Skeletal muscle satellite cell (primary cell): ENCODE results near the gene FOXR2. TPM values are rescaled to one million over a fixed set of nuclear protein-coding genes. Genes with fewer than 3 reads are reported as not detected.

Experiments used
- H3K27me3 ChIP-seq: 2 replicates; pipeline ENCODE4 v1.7.0; 2013; ENCODE audit warnings: low read length; ENCODE audit not compliant: control insufficient read depth, insufficient read depth
- H3K36me3 ChIP-seq: 2 replicates; pipeline ENCODE4 v1.7.0; 2013; ENCODE audit warnings: mild to moderate bottlenecking, control low read depth, low read length; ENCODE audit not compliant: insufficient read depth
- H3K4me1 ChIP-seq: 2 replicates; pipeline ENCODE4 v1.7.0; 2013; ENCODE audit warnings: low read length; ENCODE audit not compliant: control insufficient read depth, insufficient read depth
- H3K4me2 ChIP-seq: 2 replicates; pipeline ENCODE4 v1.7.0; 2013; ENCODE audit warnings: mild to moderate bottlenecking, low read length
- H3K4me3 ChIP-seq: 2 replicates; pipeline ENCODE4 v1.7.0; 2013; ENCODE audit warnings: low read length
- H3K9ac ChIP-seq: 2 replicates; pipeline ENCODE4 v1.7.0; 2013; ENCODE audit warnings: mild to moderate bottlenecking, low read depth, low read length, moderate library complexity
- H3K9me3 ChIP-seq: replicated peaks from 2 replicates; pipeline ENCODE4 v1.7.0; 2013; ENCODE audit warnings: mild to moderate bottlenecking, control low read depth, low read length
- total RNA-seq: library from RNA; depleted of rRNA; stranded (reverse); fragments of >200 nt; gene quantifications from 2 replicates; pipeline ENCODE4 v1.2.3, GENCODE V29; 2012; rRNA removed

FOXR2 gene, protein sequence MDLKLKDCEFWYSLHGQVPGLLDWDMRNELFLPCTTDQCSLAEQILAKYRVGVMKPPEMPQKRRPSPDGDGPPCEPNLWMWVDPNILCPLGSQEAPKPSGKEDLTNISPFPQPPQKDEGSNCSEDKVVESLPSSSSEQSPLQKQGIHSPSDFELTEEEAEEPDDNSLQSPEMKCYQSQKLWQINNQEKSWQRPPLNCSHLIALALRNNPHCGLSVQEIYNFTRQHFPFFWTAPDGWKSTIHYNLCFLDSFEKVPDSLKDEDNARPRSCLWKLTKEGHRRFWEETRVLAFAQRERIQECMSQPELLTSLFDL
- not detected in 2 replicates for total RNA-seq

DNA sequence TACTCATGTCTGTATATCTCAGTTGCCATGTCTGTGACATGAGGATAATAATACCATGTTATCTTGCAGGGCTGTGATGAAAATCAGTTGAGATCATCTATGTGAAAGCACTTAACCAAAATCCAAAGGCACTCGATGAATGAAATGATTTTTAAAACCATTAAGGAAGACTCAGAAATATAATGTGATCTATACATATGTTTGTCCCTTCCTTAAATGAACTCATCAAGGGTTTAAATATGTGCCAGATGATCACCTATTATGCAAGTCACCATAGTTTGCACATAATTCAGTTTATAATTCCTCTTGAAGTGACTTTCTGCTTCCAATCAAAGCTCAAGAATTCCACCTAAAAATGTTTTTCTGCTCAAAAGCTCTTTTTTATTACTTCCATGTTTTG lies at the start of gene FOXR2:
Gene FOXR2, plus strand, starts transcription at position 301 of the 400 bp plus-strand sequence. CDS start 312 bp downstream, outside the sequence.
- Histone ChIP-seq H3K4me3 (no peak within 1 kb of the TSS), H3K4me1 (no peaks in the 10 kb centered on the region), H3K36me3 (no peaks in the 10 kb centered on the region), H3K9me3 (no peaks in the 10 kb centered on the region), H3K4me2 (no peak within 1 kb of the TSS), H3K9ac (no peak within 1 kb of the TSS), H3K27me3 (no peaks in the 10 kb centered on the region)

GRCh38 chrX:55579115-55579514 lies 44.1 kb upstream of the FOXR2 start:
- H3K4me1 ChIP-seq = no peaks in the 10 kb centered on the region
- H3K4me3 ChIP-seq = no peak overlapping the region
- H3K4me2 ChIP-seq = no peak overlapping the region
- H3K36me3 ChIP-seq = no peaks in the 10 kb centered on the region
- H3K9ac ChIP-seq = no peak overlapping the region
- no peaks in the 10 kb centered on the region for H3K27me3 ChIP-seq
- no peaks in the 10 kb centered on the region for H3K9me3 ChIP-seq

- Histone ChIP-seq H3K4me3 (no peak overlapping the region), H3K36me3 (no peaks in the 10 kb centered on the region), H3K27me3 (no peaks in the 10 kb centered on the region), H3K9ac (no peak overlapping the region), H3K9me3 (no peaks in the 10 kb centered on the region), H3K4me1 (no peaks in the 10 kb centered on the region), H3K4me2 (no peak overlapping the region)
Measured at GRCh38 chrX:55582447-55582846, 40.8 kb upstream of the FOXR2 start.

GRCh38 chrX:55593296-55593695 lies 29.9 kb upstream of the FOXR2 start:
- Histone ChIP-seq H3K9me3 (peaks cover 2% of the 10 kb centered on the region), H3K27me3 (no peaks in the 10 kb centered on the region), H3K9ac (no peak overlapping the region), H3K4me3 (no peak overlapping the region), H3K36me3 (no peaks in the 10 kb centered on the region), H3K4me2 (no peak overlapping the region), H3K4me1 (no peaks in the 10 kb centered on the region)

GRCh38 chrX:55593756-55594257 lies 29.4 kb upstream of the FOXR2 start:
- Histone ChIP-seq H3K4me1 (no peaks in the 10 kb centered on the region), H3K36me3 (no peaks in the 10 kb centered on the region), H3K27me3 (no peaks in the 10 kb centered on the region), H3K4me3 (no peak overlapping the region), H3K9ac (no peak overlapping the region), H3K9me3 (peaks cover 2% of the 10 kb centered on the region), H3K4me2 (no peak overlapping the region)

GRCh38 chrX:55598333-55598732 lies 24.9 kb upstream of the FOXR2 start:
- Histone ChIP-seq H3K4me3 (no peak overlapping the region), H3K9me3 (peaks cover 2% of the 10 kb centered on the region), H3K9ac (no peak overlapping the region), H3K36me3 (no peaks in the 10 kb centered on the region), H3K4me2 (no peak overlapping the region), H3K4me1 (no peaks in the 10 kb centered on the region), H3K27me3 (no peaks in the 10 kb centered on the region)

GRCh38 chrX:55619547-55619946 lies 3.7 kb upstream of the FOXR2 start:
- Histone ChIP-seq H3K9me3 (no peaks in the 10 kb centered on the region), H3K4me3 (no peak overlapping the region), H3K9ac (no peak overlapping the region), H3K4me2 (no peak overlapping the region), H3K4me1 (no peaks in the 10 kb centered on the region), H3K36me3 (no peaks in the 10 kb centered on the region), H3K27me3 (no peaks in the 10 kb centered on the region)

- Histone ChIP-seq H3K4me1 (no peaks in the 10 kb centered on the region), H3K9me3 (no peaks in the 10 kb centered on the region), H3K4me3 (no peak overlapping the region), H3K4me2 (no peak overlapping the region), H3K27me3 (no peaks in the 10 kb centered on the region), H3K9ac (no peak overlapping the region), H3K36me3 (no peaks in the 10 kb centered on the region)
Measured at GRCh38 chrX:55624403-55624802, 1.2 kb downstream of the FOXR2 start.

- no peaks in the 10 kb centered on the region for H3K36me3 ChIP-seq
- no peak overlapping the region for H3K9ac ChIP-seq
- H3K4me3 ChIP-seq = no peak overlapping the region
- no peaks in the 10 kb centered on the region for H3K9me3 ChIP-seq
- no peaks in the 10 kb centered on the region for H3K4me1 ChIP-seq
- H3K4me2 ChIP-seq = no peak overlapping the region
- no peaks in the 10 kb centered on the region for H3K27me3 ChIP-seq
Measured at GRCh38 chrX:55636109-55636508, 12.9 kb downstream of the FOXR2 start.

- H3K9me3 ChIP-seq = no peaks in the 10 kb centered on the region
- H3K4me3 ChIP-seq = no peak overlapping the region
- no peaks in the 10 kb centered on the region for H3K4me1 ChIP-seq
- H3K27me3 ChIP-seq = no peaks in the 10 kb centered on the region
- no peak overlapping the region for H3K4me2 ChIP-seq
- no peaks in the 10 kb centered on the region for H3K36me3 ChIP-seq
- H3K9ac ChIP-seq = no peak overlapping the region
Measured at GRCh38 chrX:55638933-55639332, 15.7 kb downstream of the FOXR2 start.

DNA sequence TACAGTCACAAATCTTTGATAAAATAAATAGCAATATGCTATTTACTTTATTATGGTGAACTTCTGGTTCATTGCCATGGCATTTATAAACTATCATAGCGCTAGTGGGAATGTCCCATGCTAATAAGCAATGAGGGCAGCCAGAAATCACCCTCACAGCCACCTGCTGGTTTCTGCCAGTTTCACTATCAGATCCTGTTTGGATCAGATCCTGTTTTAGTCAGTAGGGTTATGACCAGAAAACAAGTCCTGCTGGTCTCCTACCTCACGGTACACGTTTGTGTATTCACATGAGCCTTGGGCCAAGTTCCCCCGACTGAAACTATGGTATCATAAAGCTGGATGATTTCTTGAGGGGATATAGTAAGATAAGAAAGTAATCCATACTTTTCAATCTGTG lies 17.7 kb downstream of the FOXR2 start:
- no peaks in the 10 kb centered on the region for H3K9me3 ChIP-seq
- H3K36me3 ChIP-seq = no peaks in the 10 kb centered on the region
- H3K4me3 ChIP-seq = no peak overlapping the region
- no peaks in the 10 kb centered on the region for H3K4me1 ChIP-seq
- no peak overlapping the region for H3K4me2 ChIP-seq
- H3K9ac ChIP-seq = no peak overlapping the region
- no peaks in the 10 kb centered on the region for H3K27me3 ChIP-seq

GRCh38 chrX:55648434-55648833 lies 25.2 kb downstream of the FOXR2 start:
- Histone ChIP-seq H3K4me2 (no peak overlapping the region), H3K9ac (no peak overlapping the region), H3K4me1 (no peaks in the 10 kb centered on the region), H3K27me3 (no peaks in the 10 kb centered on the region), H3K9me3 (no peaks in the 10 kb centered on the region), H3K36me3 (no peaks in the 10 kb centered on the region), H3K4me3 (no peak overlapping the region)
